Astrocyte (in vitro differentiated cells and primary cell): ENCODE data around the gene SYNGR1.

Experiments
- CTCF ChIP-seq: IDR thresholded peaks from 2 replicates; pipeline ENCODE4 v1.5.1; 2011; ENCODE audit warnings: low read depth, mild to moderate bottlenecking, inconsistent platforms, low read length, moderate library complexity; ENCODE audit not compliant: insufficient read depth
- EZH2 ChIP-seq: IDR thresholded peaks from 2 replicates; pipeline ENCODE4 v1.6.1; 2012; ENCODE audit warnings: mild to moderate bottlenecking, low read length, inconsistent platforms; ENCODE audit not compliant: insufficient read depth

GRCh38 chr22:39300186-39300830 lies 49.5 kb upstream of the SYNGR1 start:
- TF ChIP-seq CTCF (no peak), EZH2 (no peak)
